ELF-1 (cell line): Measurements from ENCODE around the gene MAPK8.

Experiments
- DNase-seq: peaks from one replicate; pipeline ENCODE4 v3.0.0-alpha.2; 2016; ENCODE audit warnings: low read depth, low spot score

MAPK8 gene

DNA sequence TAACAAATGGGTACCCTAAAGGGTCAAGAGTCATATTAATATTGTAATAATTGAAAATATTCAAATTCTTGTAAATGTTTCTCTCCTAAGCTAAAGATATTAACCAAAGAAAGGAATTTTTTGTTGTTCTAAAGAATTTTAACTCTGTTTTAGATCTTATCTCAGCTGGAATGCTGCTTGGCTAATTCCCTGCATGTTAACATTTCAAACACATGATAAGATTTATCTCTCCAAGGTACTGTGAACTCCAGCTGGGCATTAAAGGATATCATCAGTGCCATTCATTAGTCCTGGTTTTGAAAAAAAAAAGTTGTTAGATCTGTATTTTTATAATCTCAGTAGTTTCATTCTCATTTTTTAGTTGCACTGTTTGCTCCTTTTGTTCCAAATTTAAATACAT, 76.9 kb downstream of the MAPK8 start:
- no peak for DNase-seq

GRCh38 chr10:48384699-48384982, 78.2 kb downstream of the MAPK8 start:
- no peak for DNase-seq

- no peak for DNase-seq
Measured at GRCh38 chr10:48389272-48389671, 82.8 kb downstream of the MAPK8 start.

DNA sequence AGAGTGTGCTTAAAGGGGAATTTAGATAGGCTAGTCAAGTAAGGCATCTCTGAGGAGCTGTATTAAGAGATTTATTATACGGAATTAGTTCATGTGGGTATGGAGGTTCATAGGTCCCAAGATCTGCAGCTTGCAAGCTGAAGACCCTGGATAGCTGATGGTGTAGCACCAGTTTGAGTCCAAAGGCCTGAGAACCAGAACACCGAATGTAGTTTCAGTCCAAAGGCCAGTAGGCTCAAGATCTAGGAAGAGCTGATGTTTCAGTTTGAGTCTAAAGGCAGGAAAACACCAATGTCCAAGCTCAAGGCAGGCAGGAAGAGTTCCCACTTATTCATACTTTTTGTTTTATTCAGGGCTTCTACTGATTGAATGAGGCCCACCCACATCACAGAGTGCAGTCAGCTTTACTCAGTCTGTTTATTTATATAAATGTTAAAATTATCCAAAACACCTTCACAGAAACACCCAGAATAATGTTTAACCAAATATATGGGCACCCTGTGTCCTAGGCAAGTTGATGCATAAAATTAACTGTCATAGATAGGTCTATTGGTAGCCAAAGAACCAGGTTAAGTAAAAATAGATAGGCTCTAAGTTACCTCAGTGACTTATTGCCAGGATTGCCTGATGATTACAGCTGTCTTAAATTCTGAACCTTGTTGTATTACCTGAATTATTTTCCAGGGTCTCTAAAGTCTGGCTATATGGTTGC, 83.5 kb downstream of the MAPK8 start:
- DNase-seq: no peak

- DNase-seq: no peak
Measured at GRCh38 chr10:48390558-48390871, 84.0 kb downstream of the MAPK8 start.

DNA sequence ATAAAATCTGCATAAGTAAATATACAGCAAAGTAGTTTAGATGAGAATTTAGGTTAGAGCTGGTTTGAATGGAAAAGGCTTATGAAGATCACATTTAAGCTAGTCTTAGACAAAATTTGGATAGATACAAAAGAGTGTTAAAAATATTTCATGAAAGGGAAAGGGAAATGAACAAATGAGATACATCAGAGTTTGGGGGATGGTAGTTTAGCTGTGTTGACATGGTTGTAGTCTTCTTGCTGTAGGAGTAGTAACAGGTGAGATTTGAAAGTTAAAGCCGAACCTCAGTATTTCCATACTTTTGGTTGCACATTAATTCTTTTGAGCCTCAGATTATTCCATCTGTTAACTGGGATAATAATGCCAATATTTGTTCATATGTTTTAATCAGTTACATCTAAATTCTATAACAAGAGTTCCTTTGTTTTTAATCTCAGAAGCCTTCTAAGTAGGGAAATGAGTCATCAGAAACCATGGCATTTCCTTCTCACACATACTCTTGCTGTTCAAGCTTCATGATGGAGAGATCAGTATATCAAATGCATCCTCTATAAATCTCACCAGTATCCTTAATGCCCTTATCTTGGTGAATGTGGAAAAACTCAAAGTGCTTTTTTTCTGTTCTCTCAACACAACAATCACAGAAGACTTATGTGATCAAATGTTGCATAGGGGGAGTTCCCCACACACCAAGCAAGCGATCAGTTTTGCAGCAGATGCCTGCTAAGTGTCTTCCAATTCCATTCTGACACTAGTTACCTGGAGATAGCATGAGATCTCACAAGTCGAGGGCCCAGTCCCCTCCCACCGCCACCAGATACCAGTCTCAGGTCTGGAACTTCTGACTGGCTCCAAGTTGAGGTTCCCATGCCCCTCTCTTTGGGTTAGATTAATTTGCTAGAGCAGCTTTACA, 84.7 kb downstream of the MAPK8 start:
- no peak for DNase-seq

GRCh38 chr10:48391994-48392393, 85.5 kb downstream of the MAPK8 start:
- no peak for DNase-seq

DNA sequence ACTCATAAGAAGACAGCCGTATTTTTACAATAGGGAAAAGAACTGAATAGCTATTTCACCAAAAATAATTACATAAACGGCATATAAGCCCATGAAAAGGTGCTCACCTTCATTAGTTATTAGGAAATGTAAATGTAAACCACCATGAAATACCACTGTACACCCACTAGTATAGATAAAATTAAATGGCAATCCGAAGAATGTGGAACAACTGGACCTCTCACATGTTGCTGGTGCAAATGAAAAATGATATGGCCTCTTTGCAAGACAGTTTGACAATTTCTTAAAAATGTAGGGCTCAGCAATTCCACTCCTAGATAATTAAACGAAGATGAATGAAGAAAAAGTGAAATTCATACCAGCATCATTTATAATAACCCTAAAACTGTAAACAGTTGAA, 91.8 kb downstream of the MAPK8 start:
- no peak for DNase-seq

GRCh38 chr10:48399056-48399541, 92.6 kb downstream of the MAPK8 start:
- peak; percentile 5 for DNase-seq

DNA sequence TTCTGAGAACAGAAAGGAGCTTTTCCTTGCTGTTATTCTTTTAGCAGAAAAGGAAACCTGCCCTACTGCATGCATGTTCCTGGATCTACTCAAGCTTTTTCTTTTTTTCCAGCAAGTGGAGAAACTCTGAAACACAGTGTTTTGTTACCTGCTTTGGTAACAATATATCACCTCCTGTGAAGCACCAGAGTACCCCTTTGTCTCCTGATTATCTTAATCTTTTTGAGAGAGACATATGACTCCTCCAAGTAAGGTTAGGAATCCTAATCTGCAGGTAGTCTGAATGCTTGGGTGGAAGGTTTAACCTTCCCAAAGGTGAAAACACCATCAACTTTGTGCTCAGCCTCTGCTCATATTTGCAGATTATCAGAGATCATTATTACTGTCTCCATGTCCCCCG, 93.1 kb downstream of the MAPK8 start:
- no peak for DNase-seq

DNA sequence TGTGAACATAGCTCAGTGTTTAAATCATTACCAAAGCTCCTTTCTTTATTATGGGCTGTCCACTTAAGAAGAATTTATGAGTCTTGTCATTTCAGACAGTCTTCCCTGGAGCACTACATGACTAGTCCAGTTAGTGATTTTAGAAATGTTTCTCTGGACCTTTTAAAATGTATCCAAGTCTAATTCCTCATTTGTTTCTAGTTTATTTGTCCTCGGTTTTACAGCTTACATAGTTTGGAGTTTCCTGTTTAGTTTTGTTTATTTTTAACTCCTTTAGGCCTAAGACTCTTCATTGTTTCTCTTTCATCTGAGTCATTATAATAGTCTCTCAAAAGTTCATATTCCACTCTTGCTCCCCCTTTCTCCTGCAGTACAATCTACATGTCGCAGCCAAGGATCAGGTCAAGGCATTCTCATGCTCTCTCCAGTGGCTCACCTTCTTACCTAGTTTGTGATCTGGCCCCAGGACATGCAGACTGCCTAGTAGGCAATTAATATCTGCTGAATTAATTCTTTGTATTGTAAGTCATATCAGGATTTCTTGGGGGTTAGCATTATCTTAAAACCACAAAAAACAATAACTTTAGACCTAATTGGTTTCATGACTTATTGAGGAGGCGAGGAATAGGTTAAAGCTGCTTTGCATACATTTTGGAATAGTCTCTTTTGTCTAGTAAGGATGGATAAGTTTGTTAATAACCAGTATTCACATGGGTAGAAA, 93.8 kb downstream of the MAPK8 start:
- no peak for DNase-seq

- DNase-seq: no peak
Measured at GRCh38 chr10:48400850-48401220, 94.4 kb downstream of the MAPK8 start.

- no peak for DNase-seq
Measured at GRCh38 chr10:48404646-48405045, 98.2 kb downstream of the MAPK8 start.

- DNase-seq: peak; percentile 6
Measured at GRCh38 chr10:48406204-48406603, 99.7 kb downstream of the MAPK8 start.

- DNase-seq: no peak
Measured at GRCh38 chr10:48406658-48407057, 100.2 kb downstream of the MAPK8 start.

GRCh38 chr10:48410503-48410902, 104.0 kb downstream of the MAPK8 start:
- DNase-seq: no peak

- DNase-seq: no peak
Measured at GRCh38 chr10:48411510-48411909, 105.0 kb downstream of the MAPK8 start.

- no peak for DNase-seq
Measured at GRCh38 chr10:48412081-48412480, 105.6 kb downstream of the MAPK8 start.

- DNase-seq: no peak
Measured at GRCh38 chr10:48412933-48413332, 106.5 kb downstream of the MAPK8 start.

GRCh38 chr10:48414160-48414559, 107.7 kb downstream of the MAPK8 start:
- DNase-seq: no peak

DNA sequence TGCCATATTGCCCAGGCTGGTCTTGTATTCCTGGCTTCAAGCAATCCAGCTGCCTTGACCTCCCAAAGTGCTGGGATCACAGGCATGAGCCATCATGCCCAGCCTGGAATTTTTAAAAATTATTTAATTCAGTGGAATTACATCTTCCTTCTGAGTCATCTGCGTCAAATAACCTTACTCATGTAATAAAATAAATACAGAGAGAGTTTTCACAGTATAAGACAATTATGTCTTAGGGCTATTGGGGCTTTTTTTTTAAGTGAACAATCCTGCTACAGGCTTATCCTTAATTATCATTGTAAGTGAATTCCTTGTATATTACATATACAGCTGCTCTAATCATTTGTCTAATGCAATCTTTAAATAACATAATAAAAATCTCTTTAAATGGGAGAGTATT, 108.3 kb downstream of the MAPK8 start:
- no peak for DNase-seq

DNA sequence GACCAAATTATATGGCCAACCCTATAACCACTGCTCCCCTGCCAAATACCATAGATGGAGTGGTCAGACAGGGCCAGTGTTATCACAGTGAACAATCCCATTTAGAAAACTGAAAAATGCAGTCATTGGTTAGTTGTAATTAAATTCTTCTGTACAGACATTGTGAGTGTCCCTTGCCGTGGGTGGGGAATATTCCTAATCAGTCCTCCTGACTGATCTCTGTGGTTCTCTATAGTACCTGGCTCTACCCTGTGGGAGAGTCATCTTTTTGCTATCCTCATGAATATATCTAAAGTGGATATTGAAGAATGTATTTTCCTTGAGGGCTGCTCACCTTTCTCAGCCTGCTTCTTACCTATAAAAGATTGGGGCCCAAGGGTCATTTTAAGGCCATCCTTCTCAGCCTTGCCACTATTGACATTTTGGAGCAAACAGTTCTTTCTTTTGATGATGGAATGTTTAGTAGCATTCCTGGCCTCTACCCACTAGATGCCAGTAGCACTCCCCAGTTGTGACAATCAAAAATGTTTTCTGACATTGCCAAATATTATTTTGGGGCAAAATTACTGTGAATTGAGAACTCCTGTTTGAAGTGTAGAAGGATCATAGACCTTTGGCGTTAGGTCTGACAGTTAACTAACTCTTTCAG, 110.2 kb downstream of the MAPK8 start:
- no peak for DNase-seq
